ENCODE measurements around the gene ENPP7. TPM values are rescaled to one million over a fixed set of nuclear protein-coding genes. Genes with fewer than 3 reads are reported as not detected.

Gene ENPP7
- total and polyA plus RNA-seq, 7 experiments from 2014 or later: 0.12 TPM; not detected in 6

- H3K27ac ChIP-seq (ENCODE audit: low read depth, low read length): no peak overlapping the region
- H3K36me3 ChIP-seq (ENCODE audit: control insufficient read depth in 2 of 3, insufficient read depth in 3 of 3, low read length in 3 of 3): no peaks in the 10 kb centered on the region
- no peak overlapping the region for H3K4me3 ChIP-seq (ENCODE audit: low read length)
- no peaks in the 10 kb centered on the region for H3K9me3 ChIP-seq (ENCODE audit: control insufficient read depth in 2 of 3, low read length in 3 of 3)
- H3K27ac Mint-ChIP-seq: no peak overlapping the region
- no peaks in the 10 kb centered on the region for H3K36me3 Mint-ChIP-seq
- intact Hi-C loops (cut with micrococcal nuclease): no loop called here
- peaks cover 48 to 88% (median 74%) of the 10 kb centered on the region in 5 donors for H3K27me3 Mint-ChIP-seq
- H3K4me3 Mint-ChIP-seq: no peak overlapping the region
- DNase-seq: no peak
- CTCF ChIA-PET: interaction anchor here (0.6 kb wide), 1 partner anchor 40 kb away, joined by 3 read pairs; no protein-coding TSS in a partner anchor
- H3K4me1 ChIP-seq (ENCODE audit: control insufficient read depth in 2 of 2, insufficient read depth in 2 of 2, low read length in 2 of 2): peaks cover 0 to 1% of the 10 kb centered on the region in 2 donors
- no peaks in the 10 kb centered on the region for H3K9me3 Mint-ChIP-seq
- peaks cover 6 to 8% of the 10 kb centered on the region in 2 donors for H3K27me3 ChIP-seq (ENCODE audit: control insufficient read depth in 2 of 2, insufficient read depth in 2 of 2, low read length in 2 of 2)
- peaks cover 2 to 21% (median 9%) of the 10 kb centered on the region in 7 donors for H3K4me1 Mint-ChIP-seq
- POLR2A ChIA-PET: no interaction called here
- no peak for ATAC-seq
Observed at GRCh38 chr17:79783891-79784290, 53.1 kb downstream of the ENPP7 start.

- POLR2A ChIA-PET: no interaction called here
- no peaks in the 10 kb centered on the region for H3K36me3 Mint-ChIP-seq
- no peak overlapping the region for H3K27ac Mint-ChIP-seq
- no peak overlapping the region for H3K4me3 Mint-ChIP-seq
- peaks cover 0 to 17% (median 8%) of the 10 kb centered on the region in 7 donors for H3K4me1 Mint-ChIP-seq
- H3K9me3 Mint-ChIP-seq: no peaks in the 10 kb centered on the region
- no peaks in the 10 kb centered on the region for H3K36me3 ChIP-seq (ENCODE audit: control insufficient read depth in 2 of 3, insufficient read depth in 3 of 3, low read length in 3 of 3)
- ATAC-seq: no peak
- no peak for DNase-seq
- CTCF ChIA-PET: no interaction called here
- no peak overlapping the region for H3K27ac ChIP-seq (ENCODE audit: low read depth, low read length)
- peaks cover 3 to 9% of the 10 kb centered on the region in 2 donors for H3K27me3 ChIP-seq (ENCODE audit: control insufficient read depth in 2 of 2, insufficient read depth in 2 of 2, low read length in 2 of 2)
- peaks cover 48 to 88% (median 74%) of the 10 kb centered on the region in 5 donors for H3K27me3 Mint-ChIP-seq
- H3K4me3 ChIP-seq (ENCODE audit: low read length): no peak overlapping the region
- intact Hi-C loops (cut with micrococcal nuclease): loop anchor here in 1 of 2 donors (5.0 kb wide), 2 partner anchors 133 to 188 kb away; no protein-coding TSS in a partner anchor
- no peaks in the 10 kb centered on the region for H3K4me1 ChIP-seq (ENCODE audit: control insufficient read depth in 2 of 2, insufficient read depth in 2 of 2, low read length in 2 of 2)
- no peaks in the 10 kb centered on the region for H3K9me3 ChIP-seq (ENCODE audit: control insufficient read depth in 2 of 3, low read length in 3 of 3)
Observed at GRCh38 chr17:79784353-79785016, 53.7 kb downstream of the ENPP7 start.

GRCh38 chr17:79785017-79785899, 54.5 kb downstream of the ENPP7 start:
- no peak for DNase-seq
- no peak for ATAC-seq
- Mint-ChIP-seq H3K27me3 (peaks cover 43 to 80% (median 66%) of the 10 kb centered on the region in 5 donors), H3K9me3 (no peaks in the 10 kb centered on the region), H3K4me1 (peaks cover 0 to 13% (median 8%) of the 10 kb centered on the region in 7 donors), H3K36me3 (no peaks in the 10 kb centered on the region), H3K27ac (peak overlapping the region in 1 of 9 donors; percentile 52), H3K4me3 (peak overlapping the region in 1 of 10 donors; percentile 39)
- Histone ChIP-seq H3K4me1 (ENCODE audit: control insufficient read depth in 2 of 2, insufficient read depth in 2 of 2, low read length in 2 of 2) (peaks cover 0 to 3% of the 10 kb centered on the region in 2 donors), H3K9me3 (ENCODE audit: control insufficient read depth in 2 of 3, low read length in 3 of 3) (no peaks in the 10 kb centered on the region), H3K4me3 (ENCODE audit: low read length) (no peak overlapping the region), H3K27ac (ENCODE audit: low read depth, low read length) (no peak overlapping the region), H3K36me3 (ENCODE audit: control insufficient read depth in 2 of 3, insufficient read depth in 3 of 3, low read length in 3 of 3) (no peaks in the 10 kb centered on the region), H3K27me3 (ENCODE audit: control insufficient read depth in 2 of 2, insufficient read depth in 2 of 2, low read length in 2 of 2) (peaks cover 3 to 6% of the 10 kb centered on the region in 2 donors)
- POLR2A ChIA-PET: interaction anchor here (1.0 kb wide), 1 partner anchor 9 kb away, joined by 4 read pairs; no protein-coding TSS in a partner anchor
- CTCF ChIA-PET: no interaction called here
- intact Hi-C loops (cut with micrococcal nuclease): loop anchor here in 1 of 2 donors (5.0 kb wide), 2 partner anchors 132 to 187 kb away; no protein-coding TSS in a partner anchor

GRCh38 chr17:79785900-79786810, 55.4 kb downstream of the ENPP7 start:
- Mint-ChIP-seq H3K4me3 (no peak overlapping the region), H3K27me3 (peaks cover 47 to 81% (median 57%) of the 10 kb centered on the region in 5 donors), H3K36me3 (no peaks in the 10 kb centered on the region), H3K4me1 (peaks cover 0 to 21% (median 8%) of the 10 kb centered on the region in 7 donors), H3K9me3 (no peaks in the 10 kb centered on the region), H3K27ac (no peak overlapping the region)
- H3K36me3 ChIP-seq (ENCODE audit: control insufficient read depth in 2 of 3, insufficient read depth in 3 of 3, low read length in 3 of 3): no peaks in the 10 kb centered on the region
- intact Hi-C loops (cut with micrococcal nuclease): loop anchor here in 1 of 2 donors (5.0 kb wide), 2 partner anchors 131 to 186 kb away; no protein-coding TSS in a partner anchor
- ATAC-seq (no peak), DNase-seq (no peak)
- H3K27ac ChIP-seq (ENCODE audit: low read depth, low read length): no peak overlapping the region
- H3K9me3 ChIP-seq (ENCODE audit: control insufficient read depth in 2 of 3, low read length in 3 of 3): no peaks in the 10 kb centered on the region
- POLR2A ChIA-PET: interaction anchor here (1.0 kb wide), 1 partner anchor 10 kb away, joined by 4 read pairs; no protein-coding TSS in a partner anchor
- CTCF ChIA-PET: no interaction called here
- H3K4me1 ChIP-seq (ENCODE audit: control insufficient read depth in 2 of 2, insufficient read depth in 2 of 2, low read length in 2 of 2): peaks cover 4 to 11% of the 10 kb centered on the region in 2 donors
- no peak overlapping the region for H3K4me3 ChIP-seq (ENCODE audit: low read length)
- H3K27me3 ChIP-seq (ENCODE audit: control insufficient read depth in 2 of 2, insufficient read depth in 2 of 2, low read length in 2 of 2): peaks cover 6 to 12% of the 10 kb centered on the region in 2 donors

- H3K27me3 ChIP-seq (ENCODE audit: control insufficient read depth in 2 of 2, insufficient read depth in 2 of 2, low read length in 2 of 2): peaks cover 6 to 21% of the 10 kb centered on the region in 2 donors
Observed at GRCh38 chr17:79786930-79787643, 56.3 kb downstream of the ENPP7 start.

More at GRCh38 chr17:79786930-79787643, 56.3 kb downstream of the ENPP7 start:
- Histone ChIP-seq H3K4me3 (ENCODE audit: low read length) (no peak overlapping the region), H3K27ac (ENCODE audit: low read depth, low read length) (no peak overlapping the region), H3K4me1 (ENCODE audit: control insufficient read depth in 2 of 2, insufficient read depth in 2 of 2, low read length in 2 of 2) (peaks cover 11 to 21% of the 10 kb centered on the region in 2 donors), H3K36me3 (ENCODE audit: control insufficient read depth in 2 of 3, insufficient read depth in 3 of 3, low read length in 3 of 3) (no peaks in the 10 kb centered on the region), H3K9me3 (ENCODE audit: control insufficient read depth in 2 of 3, low read length in 3 of 3) (no peaks in the 10 kb centered on the region)
- ChIA-PET POLR2A (no interaction called here), CTCF (interaction anchor here (0.5 to 1.1 kb wide), 3 partner anchors 48 to 800 kb away, joined by 3 read pairs; no protein-coding TSS in a partner anchor)
- no peak for DNase-seq
- Mint-ChIP-seq H3K36me3 (no peaks in the 10 kb centered on the region), H3K4me1 (peaks cover 0 to 17% (median 8%) of the 10 kb centered on the region in 7 donors), H3K4me3 (no peak overlapping the region), H3K27me3 (peaks cover 46 to 75% (median 54%) of the 10 kb centered on the region in 5 donors), H3K9me3 (no peaks in the 10 kb centered on the region), H3K27ac (no peak overlapping the region)
- intact Hi-C loops (cut with micrococcal nuclease): loop anchor here in 1 of 2 donors (5.0 kb wide), 2 partner anchors 130 to 185 kb away; no protein-coding TSS in a partner anchor
- no peak for ATAC-seq

Measured in naive thymus-derived CD4-positive, alpha-beta T cell (primary cell).